HG02623 (cell line): ENCODE data around the gene COL19A1.
A peak's percentile ranks its signal among the peaks of the same experiment; 100 is the strongest.
"Not testable (repeated sequence)": the region's sequence is repeated elsewhere in the genome, so short reads cannot be mapped to it uniquely, and the experiment has no call there.

Source experiments
- ATAC-seq: cut with Tn5 transposase; IDR thresholded peaks from one replicate; pipeline ENCODE4 v1.9.1; 2021; ENCODE audit warnings: moderate library complexity; ENCODE audit not compliant: unreplicated experiment

Gene COL19A1

GRCh38 chr6:69866351-69866769 lies at the start of gene COL19A1:
Gene COL19A1, plus strand, starts transcription at chr6:69866556. Its CDS starts 13,012 bp downstream, at chr6:69879568.
- peak; percentile 53 for ATAC-seq

- ATAC-seq = no peak
Observed at GRCh38 chr6:69816569-69816968, 49.8 kb upstream of the COL19A1 start.

- no peak for ATAC-seq
Observed at GRCh38 chr6:69817358-69817757, 49.0 kb upstream of the COL19A1 start.

- no peak for ATAC-seq
Observed at GRCh38 chr6:69818223-69818930, 48.0 kb upstream of the COL19A1 start.

- ATAC-seq = no peak
Observed at GRCh38 chr6:69819138-69819537, 47.2 kb upstream of the COL19A1 start.

- no peak for ATAC-seq
Observed at GRCh38 chr6:69820018-69820417, 46.3 kb upstream of the COL19A1 start.

GRCh38 chr6:69820438-69820837 lies 45.9 kb upstream of the COL19A1 start:
- no peak for ATAC-seq

- not testable (repeated sequence) for ATAC-seq
Observed at GRCh38 chr6:69824355-69824754, 42.0 kb upstream of the COL19A1 start.

GRCh38 chr6:69825904-69826303 lies 40.5 kb upstream of the COL19A1 start:
- no peak for ATAC-seq

- no peak for ATAC-seq
Observed at GRCh38 chr6:69827276-69827893, 39.0 kb upstream of the COL19A1 start.

- no peak for ATAC-seq
Observed at GRCh38 chr6:69832558-69832957, 33.8 kb upstream of the COL19A1 start.

- ATAC-seq = peak; percentile 89
Observed at GRCh38 chr6:69835414-69836179, 30.8 kb upstream of the COL19A1 start.

GRCh38 chr6:69841862-69842261 lies 24.5 kb upstream of the COL19A1 start:
- no peak for ATAC-seq

- no peak for ATAC-seq
Observed at GRCh38 chr6:69843189-69843588, 23.2 kb upstream of the COL19A1 start.

GRCh38 chr6:69846312-69846711 lies 20.0 kb upstream of the COL19A1 start:
- ATAC-seq = no peak

- no peak for ATAC-seq
Observed at GRCh38 chr6:69846770-69847491, 19.4 kb upstream of the COL19A1 start.

- ATAC-seq = no peak
Observed at GRCh38 chr6:69847492-69847788, 18.9 kb upstream of the COL19A1 start.

- no peak for ATAC-seq
Observed at GRCh38 chr6:69848552-69848951, 17.8 kb upstream of the COL19A1 start.

- no peak for ATAC-seq
Observed at GRCh38 chr6:69852706-69853105, 13.7 kb upstream of the COL19A1 start.

GRCh38 chr6:69861986-69862385 lies 4.4 kb upstream of the COL19A1 start:
- no peak for ATAC-seq

- ATAC-seq = no peak
Observed at GRCh38 chr6:69863766-69864165, 2.6 kb upstream of the COL19A1 start.
